Stimulated activated CD8-positive, alpha-beta memory T cell treated with anti-CD3 and anti-CD28 coated beads, Interleukin-4, amount 100 ng/mL, for 24 hours (primary cell): Measurements from ENCODE around the gene ALOX5AP.

ENCODE experiments used
- DNase-seq: peaks from one replicate; pipeline ENCODE4 v3.0.0-alpha.2; 2020; ENCODE audit warnings: low read depth

Gene ALOX5AP

GRCh38 chr13:30735025-30735871 is at the start of gene ALOX5AP:
Gene ALOX5AP (plus strand): TSS chr13:30735543. CDS start chr13:30735606, 63 bp downstream.
- DNase-seq: no peak

GRCh38 chr13:30685987-30686386 is 49.4 kb upstream of the ALOX5AP start:
- DNase-seq: no peak

GRCh38 chr13:30687601-30688000 is 47.7 kb upstream of the ALOX5AP start:
- no peak for DNase-seq

GRCh38 chr13:30689752-30690151 is 45.6 kb upstream of the ALOX5AP start:
- DNase-seq: no peak

GRCh38 chr13:30690282-30691188 is 44.8 kb upstream of the ALOX5AP start:
- DNase-seq: no peak

- DNase-seq: no peak
Measured at GRCh38 chr13:30692113-30692512, 43.2 kb upstream of the ALOX5AP start.

- DNase-seq: no peak
Measured at GRCh38 chr13:30696278-30697176, 38.8 kb upstream of the ALOX5AP start.

- no peak for DNase-seq
Measured at GRCh38 chr13:30697177-30697953, 38.0 kb upstream of the ALOX5AP start.

GRCh38 chr13:30697996-30698401 is 37.3 kb upstream of the ALOX5AP start:
- DNase-seq: no peak

- no peak for DNase-seq
Measured at GRCh38 chr13:30698488-30699005, 36.8 kb upstream of the ALOX5AP start.

- no peak for DNase-seq
Measured at GRCh38 chr13:30700364-30700763, 35.0 kb upstream of the ALOX5AP start.

- no peak for DNase-seq
Measured at GRCh38 chr13:30702006-30702405, 33.3 kb upstream of the ALOX5AP start.

GRCh38 chr13:30704596-30704995 is 30.7 kb upstream of the ALOX5AP start:
- no peak for DNase-seq

- no peak for DNase-seq
Measured at GRCh38 chr13:30705680-30706079, 29.7 kb upstream of the ALOX5AP start.

GRCh38 chr13:30708541-30708940 is 26.8 kb upstream of the ALOX5AP start:
- DNase-seq: no peak

GRCh38 chr13:30710442-30710841 is 24.9 kb upstream of the ALOX5AP start:
- DNase-seq: no peak

GRCh38 chr13:30711375-30711774 is 24.0 kb upstream of the ALOX5AP start:
- DNase-seq: no peak

- no peak for DNase-seq
Measured at GRCh38 chr13:30711837-30712236, 23.5 kb upstream of the ALOX5AP start.

GRCh38 chr13:30712536-30713532 is 22.5 kb upstream of the ALOX5AP start:
- no peak for DNase-seq
